H1 (cell line): Measurements from ENCODE around the gene ELP5. TPM values are rescaled to one million over a fixed set of nuclear protein-coding genes. Genes with fewer than 3 reads are reported as not detected.

ENCODE experiments used
- CTCF ChIA-PET: fragments of 300-600 bp; sonication (Branson Sonifier 250); formaldehyde crosslinking; loops from one replicate; lab custom pipeline; 2021; ENCODE audit not compliant: partially characterized antibody; lab: Charles Lee
- POLR2A ChIA-PET: fragments of 300-600 bp; sonication (Branson Sonifier 250); formaldehyde crosslinking; loops from one replicate; lab custom pipeline; 2021; ENCODE audit warnings: inconsistent platforms; ENCODE audit not compliant: partially characterized antibody; lab: Charles Lee
- DNase-seq, 2 experiments: peaks; one replicate each; pipeline versions ENCODE4 v3.0.0 to v3.0.0-alpha.2; 2010 to 2022; ENCODE audit warnings: low spot score in 2 of 2, low read depth in 1 of 2, mixed read lengths in 1 of 2
- FAIRE-seq: peaks from 2 replicates; lab custom pipeline; 2011; peaks lifted over from hg19 to GRCh38; lab: Jason Lieb, UNC
- H2AFZ ChIP-seq: 2 replicates; pipeline ENCODE4 v1.8.1; 2012; ENCODE audit warnings: low read length, inconsistent platforms
- H2AK5ac ChIP-seq: 2 replicates; pipeline ENCODE4 v1.6.1; 2013; ENCODE audit warnings: low read depth, low read length
- H2BK120ac ChIP-seq: replicated peaks from 2 replicates; pipeline ENCODE3; 2013; ENCODE audit warnings: low read depth, low read length, inconsistent platforms
- H2BK12ac ChIP-seq: 2 replicates; pipeline ENCODE4 v1.6.1; 2013; ENCODE audit warnings: low read depth, low read length
- H2BK15ac ChIP-seq: 2 replicates; pipeline ENCODE4 v1.6.1; 2013; ENCODE audit warnings: low read length
- H2BK20ac ChIP-seq: 2 replicates; pipeline ENCODE4 v1.6.1; 2013; ENCODE audit warnings: low read length
- H2BK5ac ChIP-seq: 2 replicates; pipeline ENCODE4 v1.6.1; 2013; ENCODE audit warnings: low read depth, low read length
- H3K14ac ChIP-seq: 2 replicates; pipeline ENCODE4 v1.6.1; 2013; ENCODE audit warnings: inconsistent platforms; ENCODE audit not compliant: insufficient read length
- H3K18ac ChIP-seq: 2 replicates; pipeline ENCODE4 v1.6.1; 2013; ENCODE audit warnings: low read length; ENCODE audit errors: extremely low read depth
- H3K23ac ChIP-seq: 2 replicates; pipeline ENCODE4 v1.6.1; 2013; ENCODE audit warnings: inconsistent platforms; ENCODE audit not compliant: insufficient read length
- H3K23me2 ChIP-seq: 2 replicates; pipeline ENCODE4 v1.6.1; 2013; ENCODE audit warnings: low read depth, low read length
- H3K27ac ChIP-seq: 2 replicates; pipeline ENCODE4 v1.6.1; 2011; ENCODE audit warnings: low read depth, low read length, inconsistent platforms
- H3K27me3 ChIP-seq, 4 experiments: replicated peaks in 1 of 4; 1 replicate in 1 of 4; 2 replicates in 3 of 4; pipeline versions ENCODE4 v1.6.1 to v1.8.1; 2011 to 2013; ENCODE audit warnings: low read length in 3 of 4, mild to moderate bottlenecking in 3 of 4, inconsistent platforms in 2 of 4, mixed read lengths in 2 of 4, moderate library complexity in 1 of 4; ENCODE audit not compliant: control insufficient read depth in 3 of 4, insufficient read depth in 3 of 4; ENCODE audit errors: extremely low read depth in 1 of 4
- H3K36me3 ChIP-seq, 4 experiments: 2 replicates each; pipeline versions ENCODE4 v1.6.1 to v1.8.1; 2011 to 2013; ENCODE audit warnings: mild to moderate bottlenecking in 4 of 4, low read length in 3 of 4, moderate library complexity in 2 of 4, control low read depth in 1 of 4, inconsistent platforms in 1 of 4; ENCODE audit not compliant: insufficient read depth in 4 of 4, control insufficient read depth in 2 of 4
- H3K4ac ChIP-seq: replicated peaks from 2 replicates; pipeline ENCODE3; 2013; ENCODE audit warnings: low read length, low read depth, mixed read lengths, inconsistent platforms; ENCODE audit not compliant: insufficient read length
- H3K4me1 ChIP-seq, 4 experiments: replicated peaks in 1 of 4; 1 replicate in 1 of 4; 2 replicates in 3 of 4; pipeline versions ENCODE4 v1.6.1 to v1.8.1; 2011 to 2013; ENCODE audit warnings: low read length in 3 of 4, inconsistent platforms in 2 of 4, mixed read lengths in 1 of 4; ENCODE audit not compliant: insufficient read depth in 4 of 4, control insufficient read depth in 3 of 4
- H3K4me2 ChIP-seq, 2 experiments: 2 replicates each; pipeline versions ENCODE4 v1.6.1 to v1.8.1; 2011 to 2013; ENCODE audit warnings: low read depth in 2 of 2, low read length in 2 of 2, control low read depth in 1 of 2, inconsistent platforms in 1 of 2, mild to moderate bottlenecking in 1 of 2; ENCODE audit not compliant: insufficient read depth in 1 of 2
- H3K4me3 ChIP-seq, 4 experiments: fragments of 200-600, 300-600 bp in 1 of 4; sonication (generic), shearing (Covaris generic), sonication (Bioruptor Twin) in 1 of 4; 2 replicates each; pipeline versions ENCODE4 v1.5.1 to v1.8.1; 2011 to 2016; ENCODE audit warnings: low read length in 4 of 4, low read depth in 3 of 4, control low read depth in 2 of 4, inconsistent platforms in 2 of 4, mild to moderate bottlenecking in 2 of 4, mixed read lengths in 1 of 4, moderate library complexity in 1 of 4; ENCODE audit not compliant: insufficient read depth in 2 of 4; ENCODE audit errors: extremely low read depth in 1 of 4
- H3K56ac ChIP-seq: replicated peaks from 2 replicates; pipeline ENCODE3; 2013; ENCODE audit warnings: low read depth, mild to moderate bottlenecking, mixed read lengths, low read length, inconsistent platforms; ENCODE audit not compliant: insufficient read length
- H3K79me1 ChIP-seq: 2 replicates; pipeline ENCODE4 v1.6.1; 2013; ENCODE audit warnings: low read depth, low read length, control low read depth
- H3K79me2 ChIP-seq, 2 experiments: 2 replicates each; pipeline versions ENCODE4 v1.6.1 to v1.8.1; 2012 to 2013; ENCODE audit warnings: low read length in 2 of 2, mild to moderate bottlenecking in 2 of 2, inconsistent platforms in 1 of 2; ENCODE audit not compliant: insufficient read depth in 2 of 2, control insufficient read depth in 1 of 2
- H3K9ac ChIP-seq, 4 experiments: replicated peaks in 1 of 4; 1 replicate in 1 of 4; 2 replicates in 3 of 4; pipeline versions ENCODE4 v1.6.1 to v1.8.1; 2011 to 2013; ENCODE audit warnings: low read depth in 3 of 4, low read length in 3 of 4, control low read depth in 2 of 4, mild to moderate bottlenecking in 2 of 4, moderate library complexity in 2 of 4, inconsistent platforms in 1 of 4; ENCODE audit errors: extremely low read depth in 1 of 4
- H3K9me3 ChIP-seq, 2 experiments: 2 replicates each; pipeline versions ENCODE4 v1.6.1 to v1.8.1; 2012 to 2013; ENCODE audit warnings: mild to moderate bottlenecking in 2 of 2, moderate library complexity in 2 of 2, control low read depth in 1 of 2, inconsistent platforms in 1 of 2, low read depth in 1 of 2, low read length in 1 of 2, mixed read lengths in 1 of 2; ENCODE audit not compliant: insufficient read depth in 2 of 2
- H4K20me1 ChIP-seq, 2 experiments: replicated peaks in 1 of 2; 2 replicates each; pipeline versions ENCODE3 to v1.8.1; 2011 to 2013; ENCODE audit warnings: inconsistent platforms in 2 of 2, low read length in 2 of 2, mild to moderate bottlenecking in 1 of 2; ENCODE audit not compliant: insufficient read depth in 2 of 2, control insufficient read depth in 1 of 2
- H4K5ac ChIP-seq: 2 replicates; pipeline ENCODE4 v1.6.1; 2013; ENCODE audit warnings: low read length, low read depth, mixed read lengths, inconsistent platforms; ENCODE audit not compliant: insufficient read length
- H4K8ac ChIP-seq: 2 replicates; pipeline ENCODE4 v1.8.0; 2013; ENCODE audit warnings: mild to moderate bottlenecking, moderate library complexity, low read length, inconsistent platforms; ENCODE audit not compliant: insufficient read depth; ENCODE audit errors: extremely low read depth
- H4K91ac ChIP-seq: replicated peaks from 2 replicates; pipeline ENCODE3; 2013; ENCODE audit warnings: low read length, mixed read lengths, inconsistent platforms; ENCODE audit not compliant: insufficient read length
- ASH2L ChIP-seq: fragments of 200-600, 300-600 bp; sonication (generic); IDR thresholded peaks from one replicate; pipeline ENCODE4 v1.7.1; 2017; ENCODE audit warnings: low read length
- BACH1 ChIP-seq: IDR thresholded peaks from 2 replicates; pipeline ENCODE4 v1.6.1; 2012; ENCODE audit warnings: low read length, improper control_type of control experiment
- CREB1 ChIP-seq: IDR thresholded peaks from 2 replicates; pipeline ENCODE4 v1.6.1; 2012; ENCODE audit warnings: inconsistent platforms
- HDAC6 ChIP-seq: IDR thresholded peaks from one replicate; pipeline ENCODE4 v1.7.1; 2012; ENCODE audit warnings: low read depth, mild to moderate bottlenecking, inconsistent platforms, low read length, moderate library complexity
- JUND ChIP-seq: IDR thresholded peaks from 2 replicates; pipeline ENCODE4 v1.6.1; 2011; ENCODE audit warnings: mild to moderate bottlenecking, improper control_type of control experiment, low read length
- MAX ChIP-seq: IDR thresholded peaks from 2 replicates; pipeline ENCODE4 v1.6.1; 2012; ENCODE audit warnings: inconsistent platforms
- POLR2AphosphoS5 ChIP-seq: IDR thresholded peaks from 2 replicates; pipeline ENCODE4 v1.6.1; 2011; ENCODE audit warnings: low read depth, low read length
- SP4 ChIP-seq: IDR thresholded peaks from 2 replicates; pipeline ENCODE4 v1.6.1; 2012; ENCODE audit warnings: low read length, inconsistent platforms
- TAF1 ChIP-seq: IDR thresholded peaks from 2 replicates; pipeline ENCODE4 v1.6.1; 2011; ENCODE audit warnings: mild to moderate bottlenecking, low read depth, low read length
- TBP ChIP-seq: IDR thresholded peaks from 2 replicates; pipeline ENCODE4 v1.6.1; 2011; ENCODE audit warnings: low read depth, low read length, improper control_type of control experiment
- TCF12 ChIP-seq: IDR thresholded peaks from 2 replicates; pipeline ENCODE4 v1.6.1; 2011; ENCODE audit warnings: low read depth, mild to moderate bottlenecking, low read length
- WGBS, 2 experiments: shearing (Covaris generic) in 1 of 2; methylation state at CpG; one replicate each; pipeline versions ENCODE4 v1.1.6 to v1.1.7; 2013 to 2015; ENCODE audit warnings: low lambda C conversion rate in 2 of 2, mixed read lengths in 2 of 2, inconsistent platforms in 1 of 2, low coverage in 1 of 2, missing lambda C conversion rate in 1 of 2; ENCODE audit not compliant: insufficient replicate concordance in 2 of 2, insufficient coverage in 1 of 2, insufficient read length in 1 of 2; ENCODE audit errors: extremely low coverage in 1 of 2, missing lambda C conversion rate in 1 of 2; 5-methylcytosine and 5-hydroxymethylcytosine counted together
- polyA plus RNA-seq, 7 experiments: library from polyadenylated mRNA; depleted of rRNA in 3 of 7; stranded (reverse) in 5 of 7; unstranded in 2 of 7; fragments of >200 nt in 5 of 7; fragments of 200-250 nt in 2 of 7; gene quantifications; 1 replicate in 5 of 7; 2 replicates in 1 of 7; 4 replicates in 1 of 7; pipeline versions ENCODE4 v1.2.1 to v1.2.3, GENCODE V29; 2011 to 2013; ENCODE audit warnings: missing spikeins in 2 of 7, mixed read lengths in 2 of 7
- total RNA-seq: library from RNA; stranded (reverse); fragmentation: NEBNext Ultra II Directional; extraction: Animal tissue kit (Norgen Biotek cat#: 25700); gene quantifications from 2 replicates; pipeline ENCODE4 v1.2.1, GENCODE V29; 2021

ELP5 gene
- total and polyA plus RNA-seq, 2 of the 8 experiments (the other 6 are each of a cell fraction or from before 2014, with no cell fraction given), result 75.4 to 107 TPM

GRCh38 chr17:7240375-7240774, 11.6 kb upstream of the ELP5 start:
- Histone ChIP-seq H3K4me3 (peak overlapping the region; percentile 19 to 90 (median 77); a peak in 3 of 8 replicates), H2AK5ac (no peak overlapping the region), H3K27ac (no peak overlapping the region; the same call in 1 of the 2 replicates), H4K8ac (no peak overlapping the region), H2BK15ac (no peak overlapping the region), H3K18ac (no peak overlapping the region), H3K56ac (no peak overlapping the region), H3K4ac (no peak overlapping the region), H3K79me1 (peaks cover 8% of the 10 kb centered on the region; the same call in 1 of the 2 replicates), H3K23me2 (peaks cover 18% of the 10 kb centered on the region), H2BK20ac (no peak overlapping the region), H3K9me3 (no peaks in the 10 kb centered on the region), H3K27me3 (no peaks in the 10 kb centered on the region), H2BK120ac (no peak overlapping the region), H3K79me2 (peaks cover 0 to 48% of the 10 kb centered on the region in 2 experiments; a peak in 2 of 4 replicates), H4K20me1 (peaks cover 10 to 15% of the 10 kb centered on the region in 2 experiments), H3K9ac (no peak overlapping the region), H3K4me2 (peak overlapping the region; percentile 92 to 93; a peak in 3 of 4 replicates), H2BK5ac (no peak overlapping the region), H3K36me3 (peaks cover 12 to 45% (median 30%) of the 10 kb centered on the region in 4 experiments; a peak in 7 of 8 replicates), H3K23ac (no peak overlapping the region), H2AFZ (no peak overlapping the region), H2BK12ac (no peak overlapping the region), H3K14ac (no peak overlapping the region), H4K5ac (no peak overlapping the region), H4K91ac (no peak overlapping the region), H3K4me1 (peaks cover 5 to 20% (median 12%) of the 10 kb centered on the region in 4 experiments; a peak in 6 of 7 replicates)
- DNase-seq (no peak), FAIRE-seq (no peak)
- TF ChIP-seq CREB1 (no peak), MAX (no peak), JUND (no peak), TCF12 (no peak), POLR2AphosphoS5 (no peak), BACH1 (no peak), ASH2L (no peak), HDAC6 (no peak), SP4 (no peak), TBP (no peak), TAF1 (no peak)
- POLR2A ChIA-PET, result interaction anchor here (0.9 to 19.7 kb wide), 10 partner anchors 8 to 84 kb away, joined by 3 to 386 read pairs (median 8); partner anchors contain the start of genes ACADVL, CLDN7, CTDNEP1 and DLG4
- WGBS, 2 experiments, result 84% methylated on average over 4 of the region's 4 CpGs; no CpG with 5 or more reads in 1 of the 2 experiments
- CTCF ChIA-PET, result interaction anchor here (0.8 to 6.4 kb wide), 4 partner anchors 20 to 208 kb away, joined by 3 to 46 read pairs (median 14); partner anchors contain the start of genes ACADVL and DLG4
